ENCODE results near the gene MAT2B. TPM values are rescaled to one million over a fixed set of nuclear protein-coding genes. Genes with fewer than 3 reads are reported as not detected.

MAT2B gene
- total RNA-seq, 4 donors from 2014 or later = 26.6 to 44.7 (median 32.1) TPM

GRCh38 chr5:163548649-163549048, 43.2 kb downstream of the MAT2B start:
- intact Hi-C loops (cut with DNase I; ENCODE audit: low total_unique reads) = no loop called here
- in situ Hi-C loops (cut with MboI; ENCODE audit: low sequenced_read_pairs in 4 of 4) = no loop called here
- Histone ChIP-seq H3K27me3 (no peaks in the 10 kb centered on the region), H3K4me3 (no peak overlapping the region), H3K36me3 (no peaks in the 10 kb centered on the region), H3K4me1 (no peaks in the 10 kb centered on the region), H3K9me3 (no peaks in the 10 kb centered on the region), H3K27ac (no peak overlapping the region)
- no peak for TF ChIP-seq CTCF (IDR thresholded peaks at IDR 0.05 in 4 of 5, conservative IDR thresholded peaks at IDR 0.05 in 1 of 5)
- no peak for TF ChIP-seq POLR2A (IDR thresholded peaks at IDR 0.05)
- DNase-seq (no peak), ATAC-seq (no peak)

GRCh38 chr5:163551156-163551555, 45.7 kb downstream of the MAT2B start:
- in situ Hi-C loops (cut with MboI; ENCODE audit: low sequenced_read_pairs in 4 of 4) = loop anchor here (25.0 kb wide), 2 partner anchors 961 to 1661 kb away; no protein-coding TSS in a partner anchor
- Histone ChIP-seq H3K36me3 (no peaks in the 10 kb centered on the region), H3K4me3 (no peak overlapping the region), H3K4me1 (no peaks in the 10 kb centered on the region), H3K27ac (no peak overlapping the region), H3K9me3 (no peaks in the 10 kb centered on the region), H3K27me3 (no peaks in the 10 kb centered on the region)
- no peak for TF ChIP-seq CTCF (IDR thresholded peaks at IDR 0.05 in 4 of 5, conservative IDR thresholded peaks at IDR 0.05 in 1 of 5)
- no peak for TF ChIP-seq POLR2A (IDR thresholded peaks at IDR 0.05)
- ATAC-seq (no peak), DNase-seq (no peak)
- intact Hi-C loops (cut with DNase I; ENCODE audit: low total_unique reads) = no loop called here

- intact Hi-C loops (cut with DNase I; ENCODE audit: low total_unique reads) (no loop called here), in situ Hi-C loops (cut with MboI; ENCODE audit: low sequenced_read_pairs in 4 of 4) (loop anchor here (25.0 kb wide), 2 partner anchors 960 to 1660 kb away; no protein-coding TSS in a partner anchor)
- no peak overlapping the region for H3K27ac ChIP-seq
- no peak overlapping the region for H3K4me3 ChIP-seq
- no peaks in the 10 kb centered on the region for H3K27me3 ChIP-seq
- ATAC-seq (no peak), DNase-seq (no peak)
- no peaks in the 10 kb centered on the region for H3K4me1 ChIP-seq
- no peak for TF ChIP-seq POLR2A (IDR thresholded peaks at IDR 0.05)
- no peak for TF ChIP-seq CTCF (IDR thresholded peaks at IDR 0.05 in 4 of 5, conservative IDR thresholded peaks at IDR 0.05 in 1 of 5)
- H3K36me3 ChIP-seq = no peaks in the 10 kb centered on the region
- no peaks in the 10 kb centered on the region for H3K9me3 ChIP-seq
Observed at GRCh38 chr5:163552536-163552935, 47.1 kb downstream of the MAT2B start.

GRCh38 chr5:163561339-163561738, 55.9 kb downstream of the MAT2B start:
- no peak for ATAC-seq
- Histone ChIP-seq H3K4me1 (peaks cover 9% of the 10 kb centered on the region in 2 donors), H3K36me3 (no peaks in the 10 kb centered on the region), H3K27me3 (peaks cover 13 to 19% (median 15%) of the 10 kb centered on the region in 3 donors), H3K4me3 (no peak overlapping the region), H3K9me3 (no peaks in the 10 kb centered on the region), H3K27ac (no peak overlapping the region)
- intact Hi-C loops (cut with DNase I; ENCODE audit: low total_unique reads) (no loop called here), in situ Hi-C loops (cut with MboI; ENCODE audit: low sequenced_read_pairs in 4 of 4) (loop anchor here (10.0 to 25.0 kb wide), 3 partner anchors 943 to 1651 kb away; no protein-coding TSS in a partner anchor)
- TF ChIP-seq POLR2A (IDR thresholded peaks at IDR 0.05) (no peak), CTCF (IDR thresholded peaks at IDR 0.05 in 4 of 5, conservative IDR thresholded peaks at IDR 0.05 in 1 of 5) (no peak)
- DNase-seq = no peak

- no peak overlapping the region for H3K4me3 ChIP-seq
- no peak overlapping the region for H3K27ac ChIP-seq
- H3K36me3 ChIP-seq = no peaks in the 10 kb centered on the region
- in situ Hi-C loops (cut with MboI; ENCODE audit: low sequenced_read_pairs in 4 of 4) = loop anchor here (10.0 to 25.0 kb wide), 3 partner anchors 943 to 1650 kb away; no protein-coding TSS in a partner anchor
- H3K27me3 ChIP-seq = peaks cover 18 to 21% (median 21%) of the 10 kb centered on the region in 3 donors
- intact Hi-C loops (cut with DNase I; ENCODE audit: low total_unique reads) = no loop called here
- TF ChIP-seq CTCF (IDR thresholded peaks at IDR 0.05 in 4 of 5, conservative IDR thresholded peaks at IDR 0.05 in 1 of 5) = no peak
- TF ChIP-seq POLR2A (IDR thresholded peaks at IDR 0.05) = no peak
- peaks cover 9 to 12% of the 10 kb centered on the region in 2 donors for H3K4me1 ChIP-seq
- DNase-seq (no peak), ATAC-seq (no peak)
- H3K9me3 ChIP-seq = no peaks in the 10 kb centered on the region
Observed at GRCh38 chr5:163562071-163562470, 56.7 kb downstream of the MAT2B start.
